ENCODE measurements around the gene ID2.
A peak's percentile ranks its signal among the peaks of the same experiment; 100 is the strongest.

The ID2 gene

GRCh38 chr2:8681786-8682692, at the start of gene ID2:
Gene ID2 (plus strand): TSS chr2:8682056. CDS start chr2:8682166, 110 bp downstream.
- DNase-seq: peak; percentile 99

- DNase-seq: no peak
Measured at GRCh38 chr2:8632755-8633154, 49.1 kb upstream of the ID2 start.

GRCh38 chr2:8633186-8633734, 48.6 kb upstream of the ID2 start:
- DNase-seq: no peak

GRCh38 chr2:8633735-8634313, 48.0 kb upstream of the ID2 start:
- DNase-seq: no peak

GRCh38 chr2:8634466-8635172, 47.2 kb upstream of the ID2 start:
- DNase-seq: no peak

GRCh38 chr2:8636041-8636491, 45.8 kb upstream of the ID2 start:
- no peak for DNase-seq

GRCh38 chr2:8636721-8637636, 44.9 kb upstream of the ID2 start:
- DNase-seq: no peak

- DNase-seq: peak; percentile 67
Measured at GRCh38 chr2:8638327-8638726, 43.5 kb upstream of the ID2 start.

GRCh38 chr2:8639122-8639635, 42.7 kb upstream of the ID2 start:
- no peak for DNase-seq

- no peak for DNase-seq
Measured at GRCh38 chr2:8640498-8640897, 41.4 kb upstream of the ID2 start.

- no peak for DNase-seq
Measured at GRCh38 chr2:8641301-8641965, 40.4 kb upstream of the ID2 start.

- no peak for DNase-seq
Measured at GRCh38 chr2:8642366-8643068, 39.3 kb upstream of the ID2 start.

GRCh38 chr2:8643250-8643995, 38.4 kb upstream of the ID2 start:
- no peak for DNase-seq

GRCh38 chr2:8643996-8644356, 37.9 kb upstream of the ID2 start:
- no peak for DNase-seq

- DNase-seq: no peak
Measured at GRCh38 chr2:8644605-8645175, 37.2 kb upstream of the ID2 start.

- DNase-seq: no peak
Measured at GRCh38 chr2:8645176-8645831, 36.6 kb upstream of the ID2 start.

- DNase-seq: no peak
Measured at GRCh38 chr2:8646731-8647461, 35.0 kb upstream of the ID2 start.

- no peak for DNase-seq
Measured at GRCh38 chr2:8647462-8647857, 34.4 kb upstream of the ID2 start.
